Raji (cell line): ENCODE data around the gene AMH.

ENCODE experiments used
- POLR2A ChIP-seq: IDR thresholded peaks from 2 replicates; pipeline ENCODE4 v1.6.1; 2011; ENCODE audit warnings: low read depth, low read length, control low read depth; ENCODE audit not compliant: insufficient read depth

The AMH gene

DNA sequence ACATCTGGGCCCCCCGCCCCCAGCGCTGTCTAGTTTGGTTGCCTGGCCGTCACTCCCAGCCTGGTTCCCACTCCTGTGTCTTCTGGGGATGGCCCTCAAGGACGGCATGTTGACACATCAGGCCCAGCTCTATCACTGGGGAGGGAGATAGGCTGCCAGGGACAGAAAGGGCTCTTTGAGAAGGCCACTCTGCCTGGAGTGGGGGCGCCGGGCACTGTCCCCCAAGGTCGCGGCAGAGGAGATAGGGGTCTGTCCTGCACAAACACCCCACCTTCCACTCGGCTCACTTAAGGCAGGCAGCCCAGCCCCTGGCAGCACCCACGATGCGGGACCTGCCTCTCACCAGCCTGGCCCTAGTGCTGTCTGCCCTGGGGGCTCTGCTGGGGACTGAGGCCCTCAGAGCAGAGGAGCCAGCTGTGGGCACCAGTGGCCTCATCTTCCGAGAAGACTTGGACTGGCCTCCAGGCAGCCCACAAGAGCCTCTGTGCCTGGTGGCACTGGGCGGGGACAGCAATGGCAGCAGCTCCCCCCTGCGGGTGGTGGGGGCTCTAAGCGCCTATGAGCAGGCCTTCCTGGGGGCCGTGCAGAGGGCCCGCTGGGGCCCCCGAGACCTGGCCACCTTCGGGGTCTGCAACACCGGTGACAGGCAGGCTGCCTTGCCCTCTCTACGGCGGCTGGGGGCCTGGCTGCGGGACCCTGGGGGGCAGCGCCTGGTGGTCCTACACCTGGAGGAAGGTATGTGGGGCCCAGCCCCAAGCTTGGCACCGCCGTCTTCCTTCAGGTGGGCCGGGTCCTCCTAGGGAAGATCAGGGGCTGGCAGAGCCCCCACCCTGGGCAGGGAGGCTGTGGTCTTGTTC lies at the start of gene AMH:
TSS of gene AMH (plus strand) at position 314 of the 857 bp plus-strand sequence. CDS start at position 324, 10 bp downstream.
- no peak for TF ChIP-seq POLR2A

- no peak for TF ChIP-seq POLR2A
Measured at GRCh38 chr19:2199861-2200623, 49.1 kb upstream of the AMH start.

GRCh38 chr19:2201473-2202148 lies 47.5 kb upstream of the AMH start:
- TF ChIP-seq POLR2A, result no peak

DNA sequence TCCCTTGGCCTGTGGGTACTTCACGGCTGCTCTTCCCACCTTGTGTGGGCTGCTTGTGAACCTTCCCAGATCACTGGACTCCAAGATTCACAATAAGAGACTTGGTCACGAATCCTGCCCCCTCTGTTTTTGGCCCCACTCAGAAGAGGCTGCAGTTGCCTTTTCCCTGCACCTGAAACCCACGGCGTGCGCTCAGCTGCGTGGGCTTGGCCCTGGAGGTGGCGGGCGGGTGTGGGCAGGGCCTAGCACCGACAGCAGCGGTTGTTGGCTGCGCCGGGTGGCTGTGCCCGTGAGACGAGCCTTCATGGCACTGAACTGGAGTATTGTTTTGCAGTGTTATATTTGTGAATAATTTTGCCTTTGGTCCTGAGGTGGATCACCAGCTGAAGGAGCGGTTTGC lies 46.8 kb upstream of the AMH start:
- TF ChIP-seq POLR2A, result no peak

- no peak for TF ChIP-seq POLR2A
Measured at GRCh38 chr19:2207008-2207407, 42.1 kb upstream of the AMH start.

- no peak for TF ChIP-seq POLR2A
Measured at GRCh38 chr19:2207991-2208860, 40.9 kb upstream of the AMH start.

DNA sequence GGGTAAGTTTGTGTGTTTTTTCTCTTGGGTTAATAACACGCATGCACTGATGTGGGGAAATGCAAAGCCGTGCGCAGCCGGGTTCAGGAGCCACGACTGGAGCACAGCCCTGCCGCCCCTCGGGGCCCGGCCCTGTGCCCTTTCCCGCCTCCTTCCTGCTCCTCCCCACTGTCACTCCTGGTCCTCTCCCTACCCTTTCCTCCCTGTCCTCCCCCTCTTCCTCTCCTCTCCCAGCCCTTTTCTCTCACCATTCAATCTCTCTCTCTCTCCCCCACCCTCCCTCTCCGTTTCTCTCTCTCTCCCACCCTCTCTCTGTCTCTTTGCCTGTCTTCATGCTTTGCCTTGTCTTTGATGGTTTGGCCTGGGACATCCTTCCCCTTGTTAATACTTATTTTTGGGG lies 40.1 kb upstream of the AMH start:
- TF ChIP-seq POLR2A, result no peak

DNA sequence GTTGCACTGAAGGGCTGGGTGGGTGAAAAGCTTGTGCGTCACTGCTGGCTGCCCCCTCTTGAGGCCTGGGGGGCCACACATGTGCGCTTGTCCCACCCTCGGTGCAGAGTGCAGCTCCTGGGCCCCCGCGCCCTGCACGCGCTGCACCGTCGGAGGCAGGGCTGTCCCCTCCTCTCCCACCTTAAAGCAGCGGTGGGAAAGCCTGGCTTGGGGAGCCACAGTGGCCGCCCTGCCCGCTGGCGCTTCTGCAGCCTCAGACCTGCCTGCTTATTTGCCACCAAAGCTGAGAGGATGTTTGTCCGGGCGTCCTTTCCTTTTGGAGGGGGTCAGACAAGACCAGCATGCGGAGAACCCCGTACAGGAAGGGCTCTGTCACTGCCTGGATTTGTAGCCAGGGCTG lies 39.7 kb upstream of the AMH start:
- TF ChIP-seq POLR2A, result no peak

- TF ChIP-seq POLR2A, result no peak
Measured at GRCh38 chr19:2210206-2210605, 38.9 kb upstream of the AMH start.

- no peak for TF ChIP-seq POLR2A
Measured at GRCh38 chr19:2210987-2211740, 38.0 kb upstream of the AMH start.

DNA sequence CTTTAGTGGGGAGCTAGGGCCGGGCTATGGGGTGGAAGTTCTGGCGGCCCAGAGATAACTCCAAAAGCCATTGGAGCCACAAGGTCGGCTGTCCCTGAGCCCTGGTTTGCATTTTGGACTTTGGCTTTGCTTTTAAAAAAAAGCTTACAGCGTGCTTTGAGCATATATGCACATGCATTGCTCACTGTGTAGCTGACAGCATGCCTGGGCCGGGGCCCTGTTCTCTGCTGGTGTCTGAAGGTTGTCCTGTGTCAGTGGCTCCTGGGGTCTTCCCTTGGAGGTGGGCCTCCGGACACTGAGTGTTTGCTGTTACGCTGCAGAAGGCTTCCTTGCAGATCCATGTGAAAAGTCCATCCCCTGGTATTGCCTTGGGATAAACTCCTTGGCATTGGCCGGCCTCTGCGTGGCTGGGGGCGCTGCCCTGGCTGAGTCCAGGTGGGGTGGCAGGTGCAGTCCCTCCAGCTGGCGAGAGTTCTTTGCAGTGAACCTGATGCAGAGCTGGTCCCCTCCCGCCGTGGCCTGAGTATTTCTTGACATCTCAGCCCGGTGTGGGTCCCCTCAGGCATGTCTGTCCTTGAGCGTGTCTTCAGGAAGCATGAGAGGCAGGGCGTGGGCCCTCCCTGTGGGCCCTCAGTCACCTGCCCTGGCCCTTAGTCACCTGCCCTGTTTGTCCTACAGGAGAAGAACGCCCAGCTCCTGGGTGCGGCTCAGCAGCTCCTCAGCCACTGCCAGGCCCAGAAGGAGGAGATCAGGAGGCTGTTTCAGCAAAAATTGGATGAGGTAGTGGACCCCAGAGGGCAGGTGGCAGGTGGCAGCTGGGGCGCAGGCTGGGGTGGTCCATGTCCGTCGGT lies 36.0 kb upstream of the AMH start:
- TF ChIP-seq POLR2A, result no peak

- no peak for TF ChIP-seq POLR2A
Measured at GRCh38 chr19:2213799-2214198, 35.3 kb upstream of the AMH start.

- TF ChIP-seq POLR2A, result no peak
Measured at GRCh38 chr19:2214251-2214650, 34.9 kb upstream of the AMH start.

GRCh38 chr19:2215281-2215751 lies 33.8 kb upstream of the AMH start:
- no peak for TF ChIP-seq POLR2A
